Cerebellar nuclear complex (tissue), 1 donor: Measurements from ENCODE around the gene GPR78.

Experiments used
- DNase-seq, 2 experiments: peaks; one replicate each; lab custom pipeline; 2025; lab: John Stamatoyannopoulos, UW

Gene GPR78

DNA sequence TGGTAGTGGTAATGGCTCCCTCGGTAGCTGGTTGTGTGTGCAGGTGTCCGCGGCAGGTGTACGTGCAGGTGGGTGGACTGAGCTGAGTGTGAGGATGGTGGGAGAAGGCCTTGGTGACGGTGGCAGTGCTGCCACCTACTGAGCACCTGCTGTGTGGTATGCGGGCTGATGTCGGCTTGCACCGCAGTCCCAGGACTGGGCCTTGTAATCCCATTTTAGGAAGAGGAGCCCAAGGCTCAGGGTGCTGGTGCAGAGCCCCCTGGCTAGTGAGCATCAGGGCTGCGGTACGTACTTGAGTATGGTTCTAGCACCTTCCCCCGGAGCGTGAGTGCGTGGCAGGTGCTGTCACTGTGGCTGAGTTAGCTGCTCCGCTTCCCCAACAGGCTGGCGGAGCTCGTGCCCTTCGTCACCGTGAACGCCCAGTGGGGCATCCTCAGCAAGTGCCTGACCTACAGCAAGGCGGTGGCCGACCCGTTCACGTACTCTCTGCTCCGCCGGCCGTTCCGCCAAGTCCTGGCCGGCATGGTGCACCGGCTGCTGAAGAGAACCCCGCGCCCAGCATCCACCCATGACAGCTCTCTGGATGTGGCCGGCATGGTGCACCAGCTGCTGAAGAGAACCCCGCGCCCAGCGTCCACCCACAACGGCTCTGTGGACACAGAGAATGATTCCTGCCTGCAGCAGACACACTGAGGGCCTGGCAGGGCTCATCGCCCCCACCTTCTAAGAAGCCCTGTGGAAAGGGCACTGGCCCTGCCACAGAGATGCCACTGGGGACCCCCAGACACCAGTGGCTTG, 6.7 kb downstream of the GPR78 start:
- DNase-seq: no peak

DNA sequence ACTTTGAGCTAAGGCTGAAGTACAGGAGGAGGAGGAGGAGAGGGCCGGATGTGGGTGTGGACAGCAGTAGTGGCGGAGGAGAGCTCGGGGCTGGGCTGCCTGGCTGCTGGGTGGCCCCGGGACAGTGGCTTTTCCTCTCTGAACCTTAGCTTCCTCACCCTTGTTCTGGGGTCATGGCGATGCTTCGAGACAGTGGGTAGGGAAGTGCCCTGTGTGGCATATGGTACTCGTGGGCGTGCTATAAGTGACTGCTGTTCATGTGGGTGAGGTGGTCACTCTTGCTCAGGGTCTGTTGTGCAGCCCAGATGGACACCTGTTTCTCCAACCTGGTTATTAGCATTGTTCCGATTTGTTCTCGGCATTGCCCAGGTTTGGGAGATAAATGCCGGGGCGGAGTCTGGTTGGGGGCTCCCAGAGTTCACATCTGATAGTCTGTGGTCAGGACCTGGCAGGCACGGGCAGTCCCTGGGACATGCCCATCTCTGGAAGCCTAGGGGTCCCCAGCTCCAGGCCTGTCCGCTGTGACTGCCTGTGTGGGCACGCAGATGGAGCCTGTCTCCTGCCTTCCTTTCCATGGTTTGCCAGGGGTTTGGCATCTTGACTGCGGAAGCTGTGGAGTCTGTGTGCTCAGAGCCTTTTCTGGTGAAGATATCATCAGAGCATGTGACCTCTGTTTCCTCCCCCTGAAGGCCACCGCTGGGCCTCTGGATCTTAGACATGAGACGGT, 7.4 kb downstream of the GPR78 start:
- DNase-seq: no peak

DNA sequence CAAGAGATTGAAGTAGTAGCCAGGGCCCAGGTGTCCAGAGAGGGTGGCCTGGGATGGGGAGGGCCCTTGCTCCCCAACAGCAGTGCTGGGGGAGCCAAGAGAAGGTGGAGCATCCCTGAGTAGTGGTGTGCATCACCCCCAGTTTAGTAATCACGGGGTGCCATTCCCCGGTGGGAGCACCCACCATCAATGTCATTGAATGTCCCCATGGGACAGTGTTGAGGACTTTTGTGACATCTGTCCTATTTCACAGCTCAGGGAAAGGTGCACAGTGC, 7.9 kb downstream of the GPR78 start:
- DNase-seq: no peak

DNA sequence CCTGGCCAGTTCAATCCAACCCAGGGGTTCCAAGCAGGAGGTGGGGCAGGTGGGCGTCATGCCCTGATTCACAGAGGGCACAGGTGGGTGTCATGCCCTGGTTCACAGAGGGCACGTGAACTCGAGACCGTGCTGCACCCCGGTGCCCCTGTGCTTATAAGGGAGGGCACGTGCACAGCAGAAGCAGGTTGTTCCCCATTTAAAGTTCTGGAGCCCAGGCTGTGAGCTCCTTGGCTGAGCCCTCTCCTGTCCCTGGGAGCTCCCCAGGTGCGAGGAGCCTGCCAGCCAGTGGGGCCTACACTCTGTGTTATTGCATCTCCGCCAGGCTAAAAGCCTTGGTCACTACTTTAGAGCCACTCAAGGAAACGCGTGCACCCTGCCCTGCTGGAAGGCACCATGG, 9.1 kb downstream of the GPR78 start:
- DNase-seq: no peak

DNA sequence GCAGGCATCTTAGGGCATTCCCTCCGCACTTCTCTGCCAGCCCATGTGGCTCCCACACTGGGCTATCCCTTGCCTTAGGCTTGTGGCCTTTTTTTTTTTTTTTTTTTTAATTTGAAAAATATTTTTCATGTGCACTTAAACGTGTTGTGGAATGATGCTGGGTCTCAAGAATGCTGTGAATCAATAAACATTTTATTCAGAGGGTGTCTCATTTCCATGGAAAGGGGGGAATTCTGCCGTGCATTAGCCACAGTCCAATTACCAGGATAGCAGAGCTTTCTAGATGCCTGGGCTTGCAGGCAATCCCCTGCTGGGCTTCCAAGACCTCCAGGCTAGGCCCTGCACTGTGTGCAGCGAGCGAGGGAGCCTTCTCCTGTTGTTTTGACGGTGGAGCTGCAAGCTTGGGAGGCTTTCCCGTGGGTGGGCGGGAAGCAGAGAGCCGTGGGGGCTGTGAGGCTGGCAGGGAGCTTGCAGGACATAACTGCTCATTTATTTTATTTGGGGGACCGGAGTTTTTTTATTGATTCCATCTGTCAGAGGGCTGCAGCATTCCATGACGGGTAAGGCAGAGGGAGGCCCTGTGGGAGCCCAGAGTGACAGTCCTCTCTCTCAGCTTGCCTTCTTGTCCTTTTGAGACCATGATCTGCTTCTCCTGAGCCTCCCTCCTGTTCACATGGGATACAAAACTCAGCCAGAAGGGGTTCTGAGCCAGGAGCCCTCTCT, 9.8 kb downstream of the GPR78 start:
- DNase-seq: no peak

DNA sequence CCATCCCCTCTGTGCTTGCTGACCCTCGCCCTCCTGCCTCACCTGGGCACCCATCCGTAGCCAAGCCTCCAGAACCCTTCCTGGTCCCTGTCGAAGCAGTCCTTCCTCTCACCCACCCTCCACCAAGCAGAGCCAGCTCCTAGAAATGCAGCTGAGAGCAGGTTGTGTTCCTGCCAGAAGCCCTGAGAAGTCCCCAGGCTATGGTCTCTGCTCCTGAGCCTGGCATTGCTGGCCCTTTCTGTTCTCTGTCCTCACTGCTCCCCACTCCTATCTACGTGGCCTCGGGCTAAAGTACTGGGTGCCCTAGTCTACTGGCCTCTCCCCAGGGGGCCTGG, 10.3 kb downstream of the GPR78 start:
- DNase-seq: no peak

DNA sequence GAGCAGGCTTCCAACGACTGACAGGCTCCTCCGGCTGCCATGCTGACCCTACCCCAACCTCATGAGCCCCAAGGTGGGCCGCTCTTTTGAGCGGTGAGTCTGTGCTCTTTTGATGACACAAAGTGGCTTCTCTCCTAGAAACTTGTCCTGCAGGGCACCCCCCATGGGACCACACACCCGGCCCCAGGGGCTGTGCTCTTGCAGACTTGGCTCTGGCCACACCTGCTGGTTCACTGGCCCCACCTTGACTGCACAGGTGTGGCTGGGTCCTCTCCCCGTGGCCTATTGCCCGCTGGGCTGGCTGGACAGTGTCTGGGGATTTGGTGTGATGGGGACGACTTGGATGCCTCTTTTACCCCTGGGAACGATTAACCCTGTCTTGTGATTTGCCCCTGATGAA, 10.9 kb downstream of the GPR78 start:
- DNase-seq: no peak

DNA sequence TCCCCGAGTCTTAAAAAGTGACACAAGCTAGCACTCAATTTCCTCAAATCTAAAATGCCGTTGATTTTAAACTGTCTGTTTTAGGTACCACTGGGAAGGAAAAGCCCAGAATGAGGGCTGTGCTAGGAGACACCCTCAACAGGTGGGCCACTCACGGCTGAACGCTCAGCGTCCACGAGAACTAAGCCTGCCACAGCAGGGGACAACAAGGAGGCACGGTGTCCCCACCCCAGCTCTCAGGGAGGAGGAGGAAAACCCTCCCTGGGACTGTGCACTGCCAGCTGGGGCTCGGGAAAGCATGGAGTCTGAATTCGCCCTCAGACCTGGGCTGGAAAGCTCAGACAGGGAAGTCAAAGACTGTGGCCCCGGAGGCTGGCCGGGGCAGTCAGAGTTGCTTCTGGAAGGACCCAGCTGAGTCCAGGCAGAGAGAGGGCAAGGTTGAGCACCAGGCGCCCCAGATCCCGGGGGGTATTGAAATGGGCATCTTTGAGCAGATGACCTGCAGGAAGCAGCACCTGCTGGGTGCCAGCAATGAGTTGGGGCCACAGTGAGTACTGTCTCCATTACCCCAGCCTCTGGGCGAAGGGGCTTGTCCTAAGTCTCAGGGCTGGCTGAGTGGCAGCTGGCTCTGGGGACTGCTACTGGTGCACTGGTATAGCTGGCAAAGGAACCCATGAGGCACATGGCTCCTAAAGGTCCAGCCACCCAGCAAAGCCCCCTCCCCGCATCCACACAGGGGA, 11.6 kb downstream of the GPR78 start:
- DNase-seq: no peak

DNA sequence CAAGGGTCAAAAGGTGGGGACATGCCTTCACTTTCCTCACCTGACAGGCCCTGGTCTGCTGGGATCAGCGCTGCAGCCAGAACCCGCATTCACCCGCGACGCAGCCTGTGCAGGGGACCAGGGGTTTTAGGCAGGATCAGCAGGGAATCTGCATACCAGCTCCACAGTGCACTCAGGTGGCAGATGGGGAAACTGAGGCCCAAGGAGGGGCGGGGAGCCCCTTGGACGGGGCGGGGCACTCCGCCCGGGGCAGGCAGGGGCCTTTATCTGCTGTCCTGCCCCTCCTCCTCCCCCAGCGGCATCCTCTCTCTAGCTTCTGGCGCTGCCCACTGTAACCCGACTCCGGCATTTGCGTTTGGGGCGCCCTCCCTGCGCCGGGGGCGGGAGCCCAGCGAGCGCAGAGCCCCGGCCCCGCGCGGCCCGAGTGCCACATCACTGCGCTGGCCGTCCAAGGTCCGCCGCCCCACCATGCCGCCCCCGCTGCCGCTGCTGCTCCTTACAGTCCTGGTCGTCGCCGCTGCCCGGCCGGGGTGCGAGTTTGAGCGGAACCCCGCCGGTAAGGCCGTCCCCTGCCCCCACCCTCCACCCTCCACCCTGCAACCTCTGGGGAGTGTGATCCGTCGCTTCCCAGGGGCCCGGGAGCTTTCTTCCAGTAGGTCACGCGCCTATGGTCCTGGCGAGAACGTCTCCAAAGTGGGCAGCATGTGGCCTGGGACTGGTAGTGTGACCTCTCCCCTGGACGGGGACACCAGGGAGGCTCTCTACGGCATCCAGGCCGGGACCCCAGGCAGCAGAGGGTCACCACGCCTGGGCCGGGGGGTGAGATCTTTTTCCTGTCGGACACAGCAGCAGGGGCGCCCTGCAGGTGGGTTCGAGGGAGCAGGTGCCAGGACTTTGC, 12.4 kb downstream of the GPR78 start, which contains the start of gene CPZ:
TSS of gene CPZ (plus strand) at position 400 of the 898 bp plus-strand sequence. CDS start at position 469, 69 bp downstream.
- DNase-seq: no peak

DNA sequence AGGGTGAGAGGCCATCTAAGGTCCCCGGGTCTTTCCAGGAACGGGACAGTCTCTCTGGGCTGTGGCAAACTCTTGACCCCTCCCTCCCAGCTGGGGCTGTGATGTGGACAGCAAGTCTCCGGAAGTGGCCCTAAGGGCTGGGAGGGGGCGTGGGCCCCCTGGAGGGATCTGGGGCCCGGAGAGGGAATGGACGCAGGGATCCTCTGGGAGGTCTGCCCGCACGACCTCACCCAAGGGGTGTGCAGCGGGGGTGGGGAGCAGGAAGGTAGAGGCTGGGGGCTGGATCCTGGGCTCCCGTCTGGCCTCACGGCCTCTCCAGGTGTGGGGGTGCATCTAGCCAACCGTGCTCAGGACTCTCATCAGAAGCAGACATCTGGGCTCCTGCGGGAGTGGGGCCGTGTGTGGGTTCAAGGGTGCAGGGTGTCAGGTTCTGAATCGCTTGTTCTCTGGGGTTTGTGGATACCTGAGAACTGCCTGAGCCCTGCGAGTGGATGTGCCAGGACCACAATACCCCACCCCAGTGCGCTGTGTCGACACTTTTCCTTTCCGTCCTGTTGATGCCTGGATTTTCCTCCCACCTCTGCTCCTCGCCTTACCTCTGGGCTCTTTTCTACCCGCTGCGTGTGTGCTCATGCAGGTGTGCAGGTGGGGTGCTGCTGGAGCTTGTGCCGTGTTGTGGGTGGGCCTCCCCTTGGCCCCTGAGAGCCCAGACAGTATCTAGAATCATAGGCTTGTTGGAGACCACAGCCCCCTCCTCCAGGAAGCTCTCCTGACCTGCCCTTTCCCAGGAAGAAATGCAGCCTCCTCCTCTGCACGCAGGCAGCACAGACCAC, 13.3 kb downstream of the GPR78 start:
- DNase-seq: no peak

DNA sequence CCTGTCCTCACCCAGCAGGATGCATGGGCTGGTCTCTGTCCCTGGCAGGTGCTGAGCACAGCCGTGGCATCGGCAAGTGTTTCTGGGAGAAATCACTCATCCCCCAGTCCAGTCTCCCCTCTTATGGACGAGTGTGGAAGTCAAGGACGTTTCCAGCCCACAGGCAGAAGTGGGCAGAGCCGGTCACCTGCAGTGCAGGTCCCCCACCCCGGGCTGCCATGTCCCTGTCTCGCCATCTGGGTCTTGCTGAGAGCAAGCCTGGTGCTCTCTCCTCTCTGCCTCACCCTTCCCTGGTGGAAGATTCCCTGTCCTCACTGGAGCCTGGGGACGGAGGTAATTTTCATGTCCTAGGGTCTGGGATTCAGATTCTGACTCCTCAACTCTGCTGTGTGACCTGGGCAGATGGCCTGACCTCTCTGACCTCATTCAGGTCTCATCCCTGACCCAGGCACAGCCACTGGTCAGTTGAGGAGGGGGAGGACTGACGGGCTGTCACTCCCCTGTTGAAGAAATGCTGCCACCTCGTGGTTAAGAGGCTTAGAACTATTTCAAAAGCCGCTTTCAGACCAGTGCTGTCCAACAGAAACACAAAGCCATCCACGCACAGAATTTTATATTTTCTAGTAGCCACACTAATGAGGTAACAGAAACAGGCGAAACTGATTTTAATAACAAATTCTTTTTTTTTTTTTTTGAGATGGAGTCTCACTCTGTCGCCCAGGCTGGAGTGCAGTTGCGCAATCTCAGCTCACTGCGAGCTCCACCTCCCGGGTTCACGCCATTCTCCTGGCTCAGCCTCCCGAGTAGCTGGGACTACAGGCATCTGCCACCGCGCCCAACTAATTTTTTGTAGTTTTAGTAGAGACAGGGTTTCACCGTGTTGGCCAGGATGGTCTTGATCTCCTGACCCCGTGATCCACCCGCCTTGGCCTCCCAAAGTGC, 14.2 kb downstream of the GPR78 start:
- no peak for DNase-seq

DNA sequence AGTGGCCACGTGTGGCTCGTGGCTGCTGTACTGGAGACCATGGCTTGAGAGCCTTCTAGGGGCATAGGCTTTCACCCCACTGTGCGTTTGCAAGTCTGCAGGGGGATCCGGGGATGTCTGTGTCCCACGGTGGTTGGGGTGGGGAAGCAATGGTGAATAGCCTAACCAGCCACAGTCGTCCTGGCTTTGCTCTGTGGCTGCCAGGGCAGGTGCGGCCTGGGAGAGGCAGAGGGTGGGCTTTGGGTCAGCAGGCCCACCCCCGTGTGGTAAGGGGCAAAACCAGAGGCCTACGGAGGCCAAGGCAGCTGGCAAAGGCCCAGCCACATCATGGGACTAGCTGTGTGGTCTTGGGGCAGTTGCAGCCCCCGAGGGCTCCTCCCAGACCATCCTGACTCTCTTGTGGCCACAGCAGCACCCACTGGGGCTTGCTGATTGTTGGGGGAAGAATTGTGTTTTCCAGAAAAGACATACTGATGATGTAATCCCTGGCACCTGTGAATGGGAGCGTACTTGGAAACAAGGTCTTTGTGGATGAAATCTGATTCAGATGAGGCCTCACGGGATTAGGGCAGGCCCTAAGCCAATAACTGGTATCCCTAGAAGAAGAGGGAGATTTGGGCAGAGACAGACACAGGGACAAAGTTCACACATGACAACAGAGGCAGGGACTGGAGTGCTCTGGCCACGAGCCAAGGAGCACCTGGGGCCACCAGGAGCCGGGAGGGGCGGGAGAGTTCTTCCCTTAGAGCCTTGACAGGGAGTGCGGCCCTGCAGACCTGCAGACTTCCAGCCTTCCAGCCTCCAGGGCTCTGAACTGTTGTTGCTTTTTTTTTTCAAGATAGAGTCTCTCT, 15.3 kb downstream of the GPR78 start:
- DNase-seq: no peak

DNA sequence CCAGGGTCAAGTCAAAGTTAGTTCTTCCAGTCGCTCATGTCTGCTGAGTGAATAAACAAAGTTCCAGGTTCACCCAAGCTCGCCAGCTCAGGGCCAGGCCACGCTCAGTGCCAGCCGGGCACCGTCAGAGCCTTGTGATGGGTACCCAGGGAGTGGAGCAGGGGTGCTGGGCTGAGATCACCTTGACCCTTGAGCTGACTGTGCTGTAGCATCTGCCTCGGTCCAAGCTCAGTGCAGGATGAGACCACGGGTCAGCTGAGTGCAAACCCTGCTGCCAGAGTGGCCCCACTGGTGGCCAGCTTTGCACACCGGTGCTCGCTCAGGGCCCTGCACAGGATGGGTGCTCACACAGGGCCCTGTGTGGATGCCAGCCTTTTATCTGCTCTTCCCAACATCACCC, 16.7 kb downstream of the GPR78 start:
- DNase-seq: no peak

DNA sequence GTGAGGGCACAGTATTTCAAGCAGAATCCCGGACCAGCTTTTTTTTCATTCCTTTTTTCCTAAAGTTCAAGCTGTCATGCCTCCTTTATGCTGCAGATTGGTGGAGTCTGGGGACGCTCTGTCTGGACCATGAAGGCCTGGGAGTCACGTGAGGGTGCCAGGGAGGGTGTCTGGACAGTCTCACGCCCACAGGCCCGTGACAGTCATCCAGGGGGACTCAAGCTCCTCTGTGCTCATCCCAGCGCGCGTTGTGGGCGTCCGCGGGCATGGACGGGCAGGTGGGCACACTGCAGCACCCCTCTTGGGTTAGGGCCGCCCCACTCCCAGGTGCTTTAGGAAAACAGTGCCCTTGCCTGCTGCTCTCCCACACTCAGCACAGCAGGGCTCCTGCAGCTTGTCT, 17.1 kb downstream of the GPR78 start:
- no peak for DNase-seq

DNA sequence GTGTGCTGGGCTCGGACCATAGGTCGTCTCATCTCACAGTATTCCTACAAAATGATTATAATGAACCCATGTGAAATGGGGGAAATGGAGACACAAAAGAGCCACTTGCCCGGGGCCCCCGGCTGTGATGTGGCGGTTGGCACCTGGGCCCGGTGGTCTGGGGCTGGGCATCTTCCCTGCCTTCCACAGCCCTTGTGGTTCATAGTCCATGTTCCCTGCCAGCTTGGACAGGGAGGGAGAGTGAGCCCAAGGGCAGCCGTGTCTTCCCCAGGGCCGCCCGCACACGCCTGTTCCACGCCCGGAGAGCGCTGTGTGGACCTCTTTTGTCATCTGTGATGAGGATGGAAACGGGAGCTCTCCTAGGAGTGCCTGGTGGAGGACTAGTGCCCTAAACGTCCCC, 17.6 kb downstream of the GPR78 start:
- DNase-seq: no peak

DNA sequence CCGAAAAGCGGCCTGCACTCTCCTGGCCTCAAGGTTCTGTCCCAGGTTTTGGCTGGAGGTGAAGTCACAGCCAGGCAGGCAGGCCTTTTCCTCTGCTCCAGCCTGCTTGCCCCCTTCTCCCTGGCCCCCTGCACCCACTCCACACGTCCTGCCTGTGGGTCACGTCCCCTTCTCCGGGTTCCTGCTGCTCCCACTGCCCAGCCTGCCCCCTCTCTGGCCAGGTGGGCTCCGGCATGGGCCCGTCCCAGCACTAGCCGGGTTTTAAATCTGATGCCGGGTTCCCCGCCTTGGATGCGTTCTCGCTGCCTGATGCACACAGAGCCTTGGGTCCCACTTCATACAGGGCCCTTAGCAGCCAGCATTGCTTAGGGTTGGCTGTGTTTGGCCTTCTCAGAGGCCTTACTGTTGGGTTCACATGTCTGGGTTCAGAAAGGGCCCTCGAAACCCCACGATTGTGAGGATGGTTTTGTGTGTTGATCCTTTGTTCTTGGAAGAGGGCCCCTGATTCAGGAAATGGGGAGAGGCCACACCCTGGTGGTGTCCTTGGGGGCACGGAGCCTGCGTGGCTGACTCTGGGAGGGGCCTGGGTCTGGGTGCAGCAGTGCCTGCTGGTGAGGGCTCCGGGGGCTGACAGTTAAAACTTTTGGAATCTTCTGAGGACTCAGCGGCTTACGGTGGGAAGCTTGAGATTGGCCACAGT, 18.3 kb downstream of the GPR78 start:
- no peak for DNase-seq

DNA sequence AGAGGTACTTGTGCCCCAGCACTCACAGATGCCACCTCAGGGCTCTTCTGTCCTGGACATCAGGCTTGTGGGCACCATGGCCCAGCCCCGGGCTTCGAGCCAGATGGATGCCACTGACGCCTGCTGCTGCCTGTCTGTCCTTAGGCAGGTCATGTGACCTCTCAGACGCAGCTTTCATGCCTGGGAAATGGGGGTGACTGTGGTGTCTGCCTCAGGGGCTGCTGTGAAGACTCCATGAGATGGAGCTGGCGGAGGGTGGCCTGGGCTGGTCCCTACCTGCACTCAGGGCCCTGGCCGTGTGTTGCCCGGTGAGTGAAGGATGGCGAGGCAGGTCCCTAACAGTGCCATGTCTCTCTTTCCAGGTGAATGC, 18.9 kb downstream of the GPR78 start:
- DNase-seq: no peak

DNA sequence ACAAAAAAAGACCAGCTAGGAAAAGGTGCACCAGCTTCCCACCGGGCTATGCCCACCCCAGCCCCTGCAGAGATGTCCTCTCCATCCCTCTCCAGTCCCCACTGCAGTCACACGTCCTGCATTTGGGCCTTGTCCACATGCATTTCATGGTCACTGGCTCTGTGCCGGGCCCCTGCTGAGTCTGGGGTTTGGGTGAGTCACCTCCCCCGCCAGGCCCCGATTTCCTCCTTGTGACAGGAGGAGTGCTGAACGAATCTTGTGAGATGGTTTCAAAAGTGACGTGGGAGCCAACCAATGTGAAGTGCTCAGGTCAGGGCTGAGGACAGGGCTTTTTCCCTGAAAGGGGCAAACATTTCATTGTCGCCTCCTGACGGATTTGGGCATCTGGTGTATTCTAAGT, 19.5 kb downstream of the GPR78 start:
- no peak for DNase-seq
